HEK293 (cell line): Measurements from ENCODE around the gene MNT.

Experiments
- CTCF ChIP-seq: fragments of 450-650 bp; formaldehyde crosslinking; IDR thresholded peaks from 2 replicates; pipeline ENCODE4 v1.5.1; 2016; ENCODE audit warnings: missing biosample characterization, missing genetic modification characterization
- ELK4 ChIP-seq: IDR thresholded peaks from 2 replicates; pipeline ENCODE4 v1.6.1; 2011; ENCODE audit warnings: mild to moderate bottlenecking, low read depth, low read length, borderline replicate concordance
- OVOL3 ChIP-seq: fragments of 450-650 bp; formaldehyde crosslinking; IDR thresholded peaks from 2 replicates; pipeline ENCODE4 v1.5.1; 2016; ENCODE audit warnings: missing biosample characterization, missing genetic modification characterization
- PATZ1 ChIP-seq: fragments of 450-650 bp; formaldehyde crosslinking; IDR thresholded peaks from 2 replicates; pipeline ENCODE4 v1.5.1; 2016; ENCODE audit warnings: missing biosample characterization, missing genetic modification characterization
- REST ChIP-seq: fragments of 450-650 bp; formaldehyde crosslinking; IDR thresholded peaks from 2 replicates; pipeline ENCODE4 v1.5.1; 2016; ENCODE audit warnings: missing biosample characterization, missing genetic modification characterization
- SALL2 ChIP-seq: fragments of 450-650 bp; formaldehyde crosslinking; IDR thresholded peaks from 2 replicates; pipeline ENCODE4 v1.5.0; 2017; ENCODE audit warnings: missing biosample characterization, mild to moderate bottlenecking, missing genetic modification characterization, borderline replicate concordance
- YY1 ChIP-seq: fragments of 450-650 bp; formaldehyde crosslinking; IDR thresholded peaks from 2 replicates; pipeline ENCODE4 v1.5.1; 2018; ENCODE audit warnings: missing biosample characterization, missing genetic modification characterization
- ZBTB44 ChIP-seq: fragments of 450-650 bp; IDR thresholded peaks from 2 replicates; pipeline ENCODE4 v1.5.1; 2018; ENCODE audit warnings: missing biosample characterization, mild to moderate bottlenecking, missing genetic modification characterization
- ZBTB6 ChIP-seq: fragments of 450-650 bp; formaldehyde crosslinking; IDR thresholded peaks from 2 replicates; pipeline ENCODE4 v1.5.1; 2017; ENCODE audit warnings: missing biosample characterization, missing genetic modification characterization
- ZNF18 ChIP-seq: fragments of 450-650 bp; formaldehyde crosslinking; IDR thresholded peaks from 2 replicates; pipeline ENCODE4 v1.5.1; 2016; ENCODE audit warnings: missing biosample characterization, missing genetic modification characterization
- ZNF362 ChIP-seq: fragments of 450-650 bp; formaldehyde crosslinking; IDR thresholded peaks from 2 replicates; pipeline ENCODE4 v1.5.1; 2016; ENCODE audit warnings: missing biosample characterization, missing genetic modification characterization
- ZNF747 ChIP-seq: fragments of 450-650 bp; formaldehyde crosslinking; IDR thresholded peaks from 2 replicates; pipeline ENCODE4 v1.5.1; 2016; ENCODE audit warnings: missing biosample characterization, missing genetic modification characterization

GRCh38 chr17:2385240-2386210 is 15.3 kb downstream of the MNT start:
- TF ChIP-seq OVOL3 (no peak), ZBTB44 (tag by site-specific recombination) (no peak), ZNF362 (no peak), ZBTB6 (tag by site-specific recombination) (no peak), ZNF18 (tag by site-specific recombination) (no peak), SALL2 (tag by site-specific recombination) (no peak), ZNF747 (no peak), ELK4 (no peak), REST (no peak), CTCF (no peak), YY1 (tag by site-specific recombination) (no peak), PATZ1 (tag by site-specific recombination) (no peak)
